KOPT-K1 (cell line): ENCODE results near the gene MPZL1.
"Not testable (repeated sequence)": the region's sequence is repeated elsewhere in the genome, so short reads cannot be mapped to it uniquely, and the experiment has no call there.

ENCODE experiments used
- H3K27ac ChIP-seq: fragments of 200-600 bp; sonication (generic); 2 replicates; pipeline ENCODE4 v1.5.1; 2016; ENCODE audit warnings: antibody characterized with exemption, mild to moderate bottlenecking, low read depth, low read length; ENCODE audit not compliant: poor library complexity, severe bottlenecking
- H3K36me3 ChIP-seq: fragments of 200-600 bp; sonication (generic); 2 replicates; pipeline ENCODE4 v1.5.1; 2017; ENCODE audit warnings: antibody characterized with exemption, mild to moderate bottlenecking, low read length, moderate library complexity; ENCODE audit not compliant: insufficient read depth
- H3K9me3 ChIP-seq: fragments of 200-600 bp; sonication (generic); 2 replicates; pipeline ENCODE4 v1.5.1; 2017; ENCODE audit warnings: antibody characterized with exemption, low read length, mild to moderate bottlenecking; ENCODE audit not compliant: insufficient read depth, poor library complexity, severe bottlenecking

Gene MPZL1

GRCh38 chr1:167706931-167707877 lies 14.6 kb upstream of the MPZL1 start:
- H3K27ac ChIP-seq = no peak overlapping the region

GRCh38 chr1:167707942-167708341 lies 13.8 kb upstream of the MPZL1 start:
- H3K27ac ChIP-seq = no peak overlapping the region
- H3K9me3 ChIP-seq = no peaks in the 10 kb centered on the region
- H3K36me3 ChIP-seq = peaks cover 44% of the 10 kb centered on the region

More at GRCh38 chr1:167706931-167707877, 14.6 kb upstream of the MPZL1 start:
- Histone ChIP-seq H3K9me3 (no peaks in the 10 kb centered on the region), H3K36me3 (peaks cover 52% of the 10 kb centered on the region)

DNA sequence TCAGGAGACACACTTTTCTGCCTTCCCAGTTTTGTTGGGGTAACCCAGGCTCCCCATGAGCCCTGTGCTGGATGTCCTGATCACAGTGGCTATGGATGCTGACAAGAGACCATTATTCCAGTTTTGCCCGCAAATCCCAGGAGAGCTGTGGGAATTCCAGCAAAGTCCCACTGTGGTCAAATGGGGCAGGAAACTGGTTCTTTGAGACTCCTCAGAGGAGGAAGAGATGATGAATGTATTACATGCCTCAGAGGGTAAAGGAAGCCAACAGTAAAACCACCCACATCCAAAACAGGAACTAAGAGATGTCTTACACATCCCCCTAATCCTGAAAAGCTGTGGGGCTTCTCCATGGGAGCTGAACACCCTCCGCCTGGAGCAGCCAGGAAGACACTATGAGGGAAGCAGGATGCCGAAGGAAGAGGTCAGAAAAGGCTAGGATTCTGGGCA lies 12.8 kb upstream of the MPZL1 start:
- Histone ChIP-seq H3K36me3 (peaks cover 34% of the 10 kb centered on the region), H3K27ac (no peak overlapping the region), H3K9me3 (no peaks in the 10 kb centered on the region)

DNA sequence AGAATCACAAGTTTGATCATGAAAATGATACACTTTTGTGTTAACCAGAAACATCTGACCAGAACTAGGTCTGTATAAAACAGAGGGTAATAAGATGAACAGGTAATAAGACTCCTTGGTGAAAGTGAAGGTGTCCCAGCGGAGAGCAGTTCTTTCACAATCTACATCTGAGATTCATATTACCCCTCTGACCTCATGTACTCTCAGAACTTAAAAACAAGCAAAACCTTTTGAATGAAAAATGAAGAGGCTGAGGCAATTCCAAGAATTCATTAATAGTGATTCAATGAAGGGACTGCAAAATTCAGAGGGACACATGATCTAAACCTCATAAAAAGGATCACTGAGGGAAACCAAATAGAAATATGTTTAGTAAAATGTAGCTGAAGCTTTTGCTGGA lies 10.9 kb upstream of the MPZL1 start:
- peaks cover 15% of the 10 kb centered on the region for H3K36me3 ChIP-seq
- H3K9me3 ChIP-seq = no peaks in the 10 kb centered on the region
- no peak overlapping the region for H3K27ac ChIP-seq

- no peak overlapping the region for H3K27ac ChIP-seq
- H3K36me3 ChIP-seq = peaks cover 6% of the 10 kb centered on the region
- H3K9me3 ChIP-seq = no peaks in the 10 kb centered on the region
Observed at GRCh38 chr1:167711797-167712196, 10.0 kb upstream of the MPZL1 start.

DNA sequence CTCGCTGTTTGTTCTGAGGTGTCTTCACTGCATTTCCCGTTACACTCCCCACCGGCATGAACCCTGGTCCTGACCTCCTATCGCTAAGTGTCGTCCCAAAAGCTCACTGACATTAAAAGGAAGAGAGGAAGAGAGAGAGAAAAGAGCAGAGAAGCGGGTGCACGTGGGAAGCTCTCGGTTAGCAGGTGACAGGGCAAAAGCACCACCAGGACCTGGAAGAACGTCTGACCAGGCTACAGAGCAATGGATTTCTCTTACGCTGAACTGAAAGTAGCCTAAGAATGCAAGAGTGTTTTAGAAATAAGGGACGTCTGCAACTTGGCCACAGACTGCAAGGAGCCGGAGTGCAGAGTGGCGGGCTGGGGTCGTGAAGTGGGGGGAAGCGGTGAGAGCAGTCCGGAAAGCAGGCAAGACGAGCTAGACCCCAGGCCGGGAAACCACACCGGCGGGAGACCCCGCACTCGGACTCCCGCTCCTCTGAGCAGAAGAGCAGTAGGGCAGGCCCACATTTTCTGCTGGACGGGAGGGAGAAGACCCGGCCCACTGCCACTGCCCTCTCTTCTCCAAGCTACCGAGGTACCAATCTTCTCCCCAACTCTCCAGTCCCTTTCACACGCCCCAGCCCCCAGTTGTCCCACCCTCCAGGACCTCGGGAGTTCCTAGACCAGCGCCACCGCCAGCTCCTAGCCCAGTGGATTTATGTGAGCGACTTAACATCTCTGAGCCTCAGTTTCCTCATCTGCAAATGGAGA lies 8.3 kb upstream of the MPZL1 start:
- Histone ChIP-seq H3K9me3 (no peaks in the 10 kb centered on the region), H3K27ac (peak overlapping the region; percentile 90), H3K36me3 (no peaks in the 10 kb centered on the region)

GRCh38 chr1:167714098-167714438 lies 7.7 kb upstream of the MPZL1 start:
- Histone ChIP-seq H3K27ac (peak overlapping the region; percentile 90), H3K9me3 (no peaks in the 10 kb centered on the region)

GRCh38 chr1:167714439-167715156 lies 7.2 kb upstream of the MPZL1 start:
- no peaks in the 10 kb centered on the region for H3K36me3 ChIP-seq
- no peaks in the 10 kb centered on the region for H3K9me3 ChIP-seq
- peak overlapping the region; percentile 90 for H3K27ac ChIP-seq

More at GRCh38 chr1:167714098-167714438, 7.7 kb upstream of the MPZL1 start:
- H3K36me3 ChIP-seq = no peaks in the 10 kb centered on the region

- no peaks in the 10 kb centered on the region for H3K36me3 ChIP-seq
- H3K27ac ChIP-seq = peak overlapping the region; percentile 90
- no peaks in the 10 kb centered on the region for H3K9me3 ChIP-seq
Observed at GRCh38 chr1:167715157-167715999, 6.4 kb upstream of the MPZL1 start.

DNA sequence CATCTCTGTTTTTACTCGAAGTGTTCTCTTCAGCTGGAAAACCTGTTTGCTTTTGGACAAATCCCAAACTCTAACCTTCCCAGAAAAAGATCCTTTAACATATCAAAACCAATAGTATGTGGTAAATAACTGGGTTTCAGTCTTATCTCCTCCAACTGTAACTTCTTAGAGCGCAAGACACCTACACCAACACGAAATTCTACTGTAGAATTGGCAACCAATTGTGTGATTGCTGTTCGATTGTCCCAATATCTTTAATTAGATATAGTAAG lies 5.8 kb upstream of the MPZL1 start:
- H3K36me3 ChIP-seq = no peaks in the 10 kb centered on the region
- H3K9me3 ChIP-seq = no peaks in the 10 kb centered on the region
- H3K27ac ChIP-seq = peak overlapping the region; percentile 90

DNA sequence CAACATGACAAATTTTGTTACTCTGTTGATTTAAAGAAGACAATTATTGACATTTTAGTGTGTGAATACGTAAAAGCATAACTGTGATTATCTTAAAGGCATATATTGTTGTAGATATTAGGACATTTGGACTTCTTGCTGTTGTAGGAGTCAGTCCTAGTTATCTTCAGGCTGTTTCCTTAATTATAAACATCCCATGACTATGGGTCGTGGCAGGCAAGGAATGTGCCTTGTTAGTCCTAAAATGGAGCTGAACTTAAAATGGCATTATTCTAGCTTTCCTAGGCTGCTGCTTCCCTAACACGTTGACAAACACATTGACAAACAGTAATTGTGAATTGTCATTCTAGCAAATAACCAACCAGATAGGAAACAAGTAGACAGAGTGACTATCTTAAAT lies 4.4 kb upstream of the MPZL1 start:
- H3K9me3 ChIP-seq = no peaks in the 10 kb centered on the region
- H3K27ac ChIP-seq = no peak overlapping the region
- H3K36me3 ChIP-seq = no peaks in the 10 kb centered on the region

DNA sequence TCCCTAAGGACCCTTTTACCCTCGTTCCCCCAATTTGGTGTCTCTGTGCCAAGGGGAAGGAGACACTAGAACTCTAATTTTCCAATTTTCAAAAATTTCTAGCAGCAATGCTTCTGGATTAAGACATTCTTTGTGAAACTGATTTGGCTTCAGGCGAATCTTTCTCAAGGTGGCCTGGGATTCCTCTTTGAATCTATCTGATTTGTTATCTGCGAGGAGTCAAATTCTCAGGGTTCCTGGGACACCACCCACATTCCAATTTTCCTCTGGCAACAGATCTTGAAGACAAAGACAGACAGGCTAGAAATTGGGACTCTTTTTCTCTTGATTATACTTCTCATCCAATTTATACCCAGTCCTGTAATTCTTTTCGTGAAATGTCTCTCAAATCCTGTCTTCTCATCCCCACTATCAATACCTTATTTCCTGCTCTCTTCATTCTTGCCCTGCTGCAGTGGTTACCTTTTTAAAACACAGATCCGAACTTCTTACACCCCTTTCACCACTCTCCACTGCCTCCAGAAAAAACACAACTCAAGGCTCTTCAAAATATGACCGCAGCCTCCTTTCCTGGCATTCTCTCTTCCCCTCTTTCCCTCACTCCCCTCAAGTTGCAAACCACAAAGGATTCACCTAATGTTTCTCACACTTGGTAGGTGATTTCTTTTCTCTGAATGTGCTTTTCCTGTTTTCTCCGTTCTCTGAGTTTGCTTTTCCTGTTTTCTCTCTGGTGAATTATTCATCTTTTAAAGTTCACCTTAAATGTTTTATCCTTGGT lies 2.7 kb upstream of the MPZL1 start:
- H3K27ac ChIP-seq = no peak overlapping the region
- H3K36me3 ChIP-seq = no peaks in the 10 kb centered on the region
- H3K9me3 ChIP-seq = no peaks in the 10 kb centered on the region

GRCh38 chr1:167719715-167720421 lies 1.9 kb upstream of the MPZL1 start:
- not testable (repeated sequence) for H3K36me3 ChIP-seq, H3K9me3 ChIP-seq, H3K27ac ChIP-seq
